KOPT-K1 (cell line): Measurements from ENCODE around the gene NCOA7.
"Not testable (repeated sequence)": the region's sequence is repeated elsewhere in the genome, so short reads cannot be mapped to it uniquely, and the experiment has no call there.

Source experiments
- H3K27ac ChIP-seq: fragments of 200-600 bp; sonication (generic); 2 replicates; pipeline ENCODE4 v1.5.1; 2016; ENCODE audit warnings: antibody characterized with exemption, mild to moderate bottlenecking, low read depth, low read length; ENCODE audit not compliant: poor library complexity, severe bottlenecking
- H3K36me3 ChIP-seq: fragments of 200-600 bp; sonication (generic); 2 replicates; pipeline ENCODE4 v1.5.1; 2017; ENCODE audit warnings: antibody characterized with exemption, mild to moderate bottlenecking, low read length, moderate library complexity; ENCODE audit not compliant: insufficient read depth
- H3K9me3 ChIP-seq: fragments of 200-600 bp; sonication (generic); 2 replicates; pipeline ENCODE4 v1.5.1; 2017; ENCODE audit warnings: antibody characterized with exemption, low read length, mild to moderate bottlenecking; ENCODE audit not compliant: insufficient read depth, poor library complexity, severe bottlenecking

Gene NCOA7

DNA sequence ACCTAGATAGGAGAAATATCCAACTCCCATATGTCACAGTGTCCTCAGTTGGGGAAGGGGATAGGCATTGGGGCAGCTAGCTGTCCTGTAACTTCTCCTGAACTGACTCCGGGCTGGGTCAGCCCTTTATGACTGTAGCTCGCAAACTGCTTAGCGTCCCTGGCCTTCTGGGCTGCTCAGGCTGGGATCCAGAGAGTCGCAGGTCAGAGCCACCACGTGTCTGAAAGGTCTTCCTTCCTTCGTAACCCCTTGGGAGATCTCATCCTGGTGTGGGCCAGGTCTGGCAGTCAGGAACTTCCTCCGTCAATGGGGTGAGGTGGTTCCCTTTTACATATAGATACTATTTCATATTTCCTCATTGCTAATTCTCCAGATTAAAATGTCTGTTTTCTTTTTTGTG lies 137.0 kb downstream of the NCOA7 start:
- H3K36me3 ChIP-seq = peaks cover 30% of the 10 kb centered on the region
- H3K9me3 ChIP-seq = no peaks in the 10 kb centered on the region
- no peak overlapping the region for H3K27ac ChIP-seq

DNA sequence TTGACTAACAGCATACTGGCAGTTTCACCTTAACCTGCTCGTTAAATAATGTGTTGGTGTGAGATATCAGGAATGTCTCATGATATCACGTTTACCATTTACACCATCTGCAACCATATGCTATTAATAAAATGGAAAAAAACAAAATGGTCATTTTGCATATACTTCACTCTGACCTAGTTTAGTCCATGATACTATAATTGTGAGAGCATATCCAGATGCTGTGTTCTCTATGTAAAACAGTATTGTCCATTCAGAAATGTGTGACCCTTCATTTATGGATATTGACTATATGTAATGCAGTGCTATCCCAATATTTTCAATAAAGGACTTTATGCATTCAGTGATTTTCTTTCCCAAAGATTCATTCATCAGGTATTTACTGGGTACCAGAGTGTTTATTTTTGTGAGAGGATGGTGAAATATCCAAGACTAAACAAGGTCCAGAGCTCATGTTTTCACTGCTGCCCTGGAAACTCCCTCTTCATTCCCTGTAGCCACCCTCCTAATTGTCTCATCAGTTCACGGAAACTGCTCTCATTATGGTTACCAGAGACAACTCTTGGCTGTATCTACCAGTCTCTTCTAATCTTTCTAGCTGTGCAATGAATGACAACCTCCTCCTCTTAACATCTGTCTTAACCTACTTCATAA lies 140.1 kb downstream of the NCOA7 start:
- H3K36me3 ChIP-seq = peaks cover 16% of the 10 kb centered on the region
- H3K27ac ChIP-seq = no peak overlapping the region
- H3K9me3 ChIP-seq = no peaks in the 10 kb centered on the region

DNA sequence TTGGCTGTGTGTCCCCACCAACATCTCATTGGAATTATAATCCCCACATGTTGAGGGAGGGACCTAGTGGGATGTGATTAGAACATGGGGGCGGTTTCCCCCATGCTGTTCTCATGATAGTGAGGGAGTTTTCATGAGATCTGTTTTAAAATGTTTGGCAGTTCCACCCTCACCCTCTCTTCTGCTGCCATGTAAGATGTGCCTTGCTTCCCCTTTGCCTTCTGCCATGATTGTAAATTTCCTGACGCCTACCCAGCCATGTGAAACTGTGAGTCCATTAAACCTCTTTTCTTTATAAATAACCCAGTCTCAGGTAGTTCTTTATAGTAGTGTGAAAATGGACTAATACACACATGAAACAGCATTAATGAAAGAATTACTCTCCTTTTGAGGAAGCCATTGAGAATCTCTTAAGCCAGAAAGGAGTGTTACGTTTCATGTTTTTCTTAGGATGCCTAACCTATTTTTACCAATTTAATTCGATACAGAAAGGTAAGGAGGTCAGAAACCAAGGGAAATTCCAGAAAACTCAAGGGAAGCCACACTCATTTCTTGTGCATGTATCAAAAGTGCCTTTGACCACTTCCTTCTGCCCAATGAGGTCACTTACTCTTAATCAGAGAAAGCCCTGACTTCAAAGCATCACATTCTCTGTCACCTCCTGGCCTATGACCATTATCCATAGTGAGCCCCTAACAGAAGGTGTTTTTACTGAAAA lies 141.1 kb downstream of the NCOA7 start:
- H3K27ac ChIP-seq = no peak overlapping the region
- peaks cover 16% of the 10 kb centered on the region for H3K36me3 ChIP-seq
- no peaks in the 10 kb centered on the region for H3K9me3 ChIP-seq

GRCh38 chr6:125932451-125932795 lies 141.7 kb downstream of the NCOA7 start:
- no peak overlapping the region for H3K27ac ChIP-seq
- H3K36me3 ChIP-seq = peaks cover 15% of the 10 kb centered on the region
- no peaks in the 10 kb centered on the region for H3K9me3 ChIP-seq

DNA sequence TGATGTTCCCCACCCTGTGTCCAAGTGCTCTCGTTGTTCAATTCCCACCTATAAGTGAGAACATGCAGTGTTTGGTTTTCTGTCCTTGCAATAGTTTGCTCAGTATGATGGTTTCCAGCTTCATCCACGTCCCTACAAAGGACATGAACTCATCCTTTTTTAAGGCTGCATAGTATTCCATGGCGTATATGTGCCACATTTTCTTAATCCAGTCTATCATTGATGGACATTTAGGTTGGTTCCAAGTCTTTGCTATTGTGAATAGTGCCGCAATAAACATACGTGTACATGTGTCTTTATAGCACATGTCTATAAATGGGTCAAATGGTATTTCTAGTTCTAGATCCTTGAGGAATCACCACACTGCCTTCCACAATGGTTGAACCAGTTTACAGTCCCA lies 144.8 kb downstream of the NCOA7 start:
- not testable (repeated sequence) for H3K27ac ChIP-seq, H3K36me3 ChIP-seq, H3K9me3 ChIP-seq

DNA sequence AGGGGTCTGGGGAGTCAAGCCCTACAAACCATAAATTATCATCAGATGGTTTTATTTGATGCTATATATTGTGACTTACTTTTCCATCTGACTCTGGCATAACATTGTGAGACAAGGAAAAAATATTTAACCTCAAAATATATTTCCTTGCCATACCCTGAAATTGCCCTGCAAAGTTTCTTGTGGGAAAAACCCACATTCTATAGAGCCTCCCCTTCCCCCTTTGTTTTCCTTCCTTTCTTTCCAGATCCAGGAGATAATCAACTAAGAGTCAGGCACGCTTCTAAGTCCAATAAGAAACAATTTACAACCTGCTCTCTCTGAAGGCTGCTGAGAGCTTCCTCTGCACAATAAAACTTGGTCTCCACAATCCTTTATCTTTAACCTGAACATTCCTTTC lies 148.3 kb downstream of the NCOA7 start:
- no peak overlapping the region for H3K27ac ChIP-seq
- H3K36me3 ChIP-seq = no peaks in the 10 kb centered on the region
- H3K9me3 ChIP-seq = no peaks in the 10 kb centered on the region

- no peak overlapping the region for H3K27ac ChIP-seq
- H3K36me3 ChIP-seq = no peaks in the 10 kb centered on the region
- no peaks in the 10 kb centered on the region for H3K9me3 ChIP-seq
Measured at GRCh38 chr6:125939791-125940190, 149.0 kb downstream of the NCOA7 start.

DNA sequence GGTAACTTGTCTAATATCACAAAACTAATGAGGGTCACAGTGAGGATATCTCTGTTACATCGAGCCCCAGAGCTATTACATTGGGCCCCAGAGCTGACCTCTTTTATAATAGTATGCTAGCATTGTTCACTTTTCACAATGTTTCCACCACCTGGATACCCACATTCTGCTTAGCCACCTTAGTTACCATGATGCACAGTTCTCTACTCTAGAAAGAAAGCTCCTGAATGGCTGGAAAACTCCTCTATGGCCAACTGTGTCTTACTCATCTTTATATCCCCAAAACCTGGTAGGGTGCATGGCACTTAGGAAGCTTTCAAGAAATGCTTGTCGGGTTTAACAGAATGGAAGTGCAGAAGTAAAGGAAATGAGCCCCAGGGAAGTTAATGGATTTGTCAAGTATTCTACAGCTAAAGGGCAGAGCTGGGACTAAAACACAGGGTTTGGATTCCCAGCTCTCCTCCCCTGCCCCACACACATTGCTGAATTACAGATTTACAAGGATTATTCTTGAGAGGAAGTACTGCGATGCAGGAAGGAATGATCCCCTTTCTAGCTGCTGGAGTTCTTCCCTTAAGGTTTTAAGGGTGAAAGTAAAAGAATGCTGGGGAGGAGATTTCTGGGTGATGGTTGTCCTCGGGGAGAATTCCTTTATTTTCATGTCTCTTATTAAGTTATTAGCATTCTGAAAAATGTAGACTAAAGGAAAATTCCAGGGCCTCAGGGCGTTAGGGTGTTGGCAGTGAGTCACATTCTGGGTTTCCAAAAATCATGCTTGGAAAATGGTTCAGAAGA lies 149.7 kb downstream of the NCOA7 start:
- H3K9me3 ChIP-seq = no peaks in the 10 kb centered on the region
- H3K27ac ChIP-seq = no peak overlapping the region
- no peaks in the 10 kb centered on the region for H3K36me3 ChIP-seq

DNA sequence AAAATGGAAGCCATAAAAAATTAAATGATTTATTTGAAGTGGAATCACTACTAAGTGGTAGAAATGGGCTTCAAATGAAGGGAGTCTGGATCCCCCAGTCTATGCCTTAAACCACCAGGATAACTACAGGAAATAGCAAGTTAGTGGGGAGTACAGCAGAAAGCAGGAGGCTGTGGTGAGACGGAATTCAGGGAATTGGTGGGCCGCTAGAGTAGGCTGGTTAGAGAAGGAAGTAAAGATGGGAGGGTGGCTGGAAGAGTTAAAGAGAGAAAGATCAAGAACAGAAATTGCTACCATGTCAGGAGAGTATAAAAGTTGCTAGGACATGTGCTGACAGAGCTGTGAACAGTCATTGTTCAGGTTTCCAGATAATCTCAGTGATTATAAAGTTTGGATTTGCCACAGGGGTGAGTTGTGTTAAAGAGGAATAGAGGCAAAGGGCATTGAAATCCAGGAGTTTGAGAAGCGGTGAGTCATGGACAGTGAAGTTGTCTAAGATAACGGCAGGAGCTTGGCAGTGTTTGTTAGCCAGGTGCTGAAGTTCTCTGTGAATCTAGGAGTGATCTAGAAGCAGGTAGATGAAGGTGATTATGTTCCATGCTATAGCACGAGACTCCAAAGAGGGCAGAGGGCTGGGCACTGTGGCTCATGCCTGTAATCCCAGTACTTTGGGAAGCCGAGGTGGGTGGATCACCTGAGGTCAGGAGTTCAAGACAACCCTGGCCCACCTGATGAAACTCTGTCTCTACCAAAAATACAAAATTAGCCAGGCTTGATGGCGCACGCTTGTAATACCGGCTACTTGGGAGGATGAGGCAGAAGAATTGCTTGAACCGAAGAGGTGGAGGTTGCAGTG lies 152.1 kb downstream of the NCOA7 start:
- H3K9me3 ChIP-seq = no peaks in the 10 kb centered on the region
- H3K27ac ChIP-seq = no peak overlapping the region
- no peaks in the 10 kb centered on the region for H3K36me3 ChIP-seq

- Histone ChIP-seq H3K27ac (no peak overlapping the region), H3K9me3 (no peaks in the 10 kb centered on the region), H3K36me3 (no peaks in the 10 kb centered on the region)
Measured at GRCh38 chr6:125943528-125944433, 153.0 kb downstream of the NCOA7 start.

DNA sequence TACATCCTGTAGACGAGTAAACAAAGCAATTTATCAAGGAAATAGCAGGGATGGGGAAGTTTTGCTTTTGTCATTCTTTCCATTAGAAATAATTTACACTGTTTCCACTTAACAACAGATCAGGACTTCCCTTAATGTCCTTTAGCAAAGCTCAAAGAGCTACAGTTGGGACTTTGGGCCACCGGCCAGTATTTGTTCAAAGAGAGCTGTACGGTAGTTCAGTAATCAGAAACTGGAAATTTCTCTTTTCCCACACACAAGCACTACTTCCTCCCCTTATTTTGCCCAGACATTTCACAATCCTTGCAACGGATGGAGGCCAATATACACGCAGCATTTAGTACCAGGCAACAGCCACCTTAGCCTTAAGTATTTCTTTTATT lies 153.7 kb downstream of the NCOA7 start:
- H3K36me3 ChIP-seq = no peaks in the 10 kb centered on the region
- no peaks in the 10 kb centered on the region for H3K9me3 ChIP-seq
- no peak overlapping the region for H3K27ac ChIP-seq

GRCh38 chr6:125944896-125945295 lies 154.1 kb downstream of the NCOA7 start:
- Histone ChIP-seq H3K36me3 (no peaks in the 10 kb centered on the region), H3K9me3 (no peaks in the 10 kb centered on the region), H3K27ac (no peak overlapping the region)

DNA sequence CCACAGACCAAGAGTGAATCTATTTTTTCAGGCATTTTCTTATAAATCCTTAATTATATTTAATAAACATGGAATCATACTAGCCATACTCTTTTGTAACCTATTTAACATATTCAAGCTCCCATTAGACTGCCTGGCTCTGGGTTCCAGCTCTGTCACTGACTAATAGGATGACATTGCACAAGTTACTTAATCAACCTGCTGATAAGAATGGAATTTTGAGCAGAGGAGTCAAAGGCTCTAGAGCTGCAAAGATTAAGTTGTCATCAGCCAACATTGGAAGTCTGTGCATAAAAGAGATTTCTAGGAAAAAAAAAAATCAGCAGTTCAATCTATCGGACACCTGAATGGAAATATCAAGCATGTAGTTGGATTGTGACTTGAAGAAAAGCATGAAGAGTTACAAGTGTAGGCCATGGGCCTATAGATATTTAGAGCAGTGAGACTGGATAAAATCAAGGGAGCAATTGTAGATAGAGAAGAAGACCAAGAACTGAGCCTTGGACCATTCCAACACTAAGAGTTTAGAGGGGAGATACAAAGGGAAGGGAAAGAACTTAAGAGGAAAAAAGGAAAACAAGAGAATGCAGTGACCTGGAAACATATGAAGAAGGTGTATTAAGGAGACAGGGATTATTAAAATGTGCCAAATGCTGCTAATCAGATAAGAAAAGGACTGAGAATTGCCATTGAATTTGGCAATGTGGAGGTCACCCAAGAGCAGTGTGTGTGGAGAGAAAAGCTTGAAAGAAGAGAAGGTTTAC lies 154.8 kb downstream of the NCOA7 start:
- Histone ChIP-seq H3K36me3 (no peaks in the 10 kb centered on the region), H3K27ac (no peak overlapping the region), H3K9me3 (no peaks in the 10 kb centered on the region)
